Coronary artery (tissue), 2 donors: ENCODE data around the gene NEDD4L.

Experiments
- DNase-seq: peaks from one replicate; pipeline ENCODE4 v3.0.0-alpha.2; 2017; ENCODE audit warnings: low spot score
- H3K27ac ChIP-seq, 2 donors: fragments of 200-600 bp; sonication (generic); one replicate each; pipeline ENCODE4 v1.5.1; 2016 to 2019
- H3K4me3 ChIP-seq: fragments of 200-600 bp; sonication (generic); 2 replicates; pipeline ENCODE4 v1.5.1; 2016; ENCODE audit warnings: mild to moderate bottlenecking, moderate library complexity
- CTCF ChIP-seq: fragments of 200-600 bp; sonication (generic); IDR thresholded peaks from one replicate; pipeline ENCODE4 v1.5.1; 2019; ENCODE audit warnings: antibody characterized with exemption

The NEDD4L gene

GRCh38 chr18:58391231-58391825, 347.3 kb downstream of the NEDD4L start:
- peak; percentile 40 for DNase-seq
- H3K4me3 ChIP-seq, result no peak overlapping the region
- no peak for TF ChIP-seq CTCF
- H3K27ac ChIP-seq, result no peak overlapping the region

GRCh38 chr18:58391932-58392323, 347.9 kb downstream of the NEDD4L start:
- Histone ChIP-seq H3K27ac (no peak overlapping the region), H3K4me3 (no peak overlapping the region)
- DNase-seq, result peak; percentile 58
- TF ChIP-seq CTCF, result no peak

GRCh38 chr18:58392324-58393000, 348.4 kb downstream of the NEDD4L start:
- peak; percentile 47 for DNase-seq
- no peak for TF ChIP-seq CTCF
- H3K27ac ChIP-seq, result no peak overlapping the region
- H3K4me3 ChIP-seq, result no peak overlapping the region

GRCh38 chr18:58393295-58393694, 349.3 kb downstream of the NEDD4L start:
- no peak for TF ChIP-seq CTCF
- no peak overlapping the region for H3K4me3 ChIP-seq
- no peak for DNase-seq
- no peak overlapping the region for H3K27ac ChIP-seq

- H3K27ac ChIP-seq, result no peak overlapping the region
- H3K4me3 ChIP-seq, result no peak overlapping the region
- TF ChIP-seq CTCF, result no peak
- no peak for DNase-seq
Observed at GRCh38 chr18:58394046-58394445, 350.0 kb downstream of the NEDD4L start.

- DNase-seq, result no peak
- Histone ChIP-seq H3K4me3 (no peak overlapping the region), H3K27ac (no peak overlapping the region)
- no peak for TF ChIP-seq CTCF
Observed at GRCh38 chr18:58394602-58395425, 350.8 kb downstream of the NEDD4L start.
